HG02642 (cell line): Measurements from ENCODE around the gene RPS6KA6.
A peak's percentile ranks its signal among the peaks of the same experiment; 100 is the strongest.

Experiments used
- ATAC-seq: cut with Tn5 transposase; IDR thresholded peaks from one replicate; pipeline ENCODE4 v1.9.1; 2021; ENCODE audit warnings: mild to moderate bottlenecking; ENCODE audit not compliant: unreplicated experiment, poor library complexity

RPS6KA6 gene

GRCh38 chrX:84187533-84188319, at the start of gene RPS6KA6:
Gene RPS6KA6, minus strand, starts transcription at chrX:84188199. Its CDS starts 300 bp downstream, at chrX:84187899.
- ATAC-seq, result peak; percentile 42

- ATAC-seq, result no peak
These were observed 36.7 kb upstream of the RPS6KA6 start for GRCh38 chrX:84224741-84225140.

GRCh38 chrX:84223261-84223660, 35.3 kb upstream of the RPS6KA6 start:
- no peak for ATAC-seq

- ATAC-seq, result no peak
These were observed 33.2 kb upstream of the RPS6KA6 start for GRCh38 chrX:84221181-84221580.

GRCh38 chrX:84219551-84219950, 31.6 kb upstream of the RPS6KA6 start:
- ATAC-seq, result no peak

- no peak for ATAC-seq
These were observed 30.7 kb upstream of the RPS6KA6 start for GRCh38 chrX:84218726-84219125.

GRCh38 chrX:84216881-84217280, 28.9 kb upstream of the RPS6KA6 start:
- no peak for ATAC-seq

GRCh38 chrX:84216406-84216805, 28.4 kb upstream of the RPS6KA6 start:
- no peak for ATAC-seq

- ATAC-seq, result no peak
These were observed 17.3 kb upstream of the RPS6KA6 start for GRCh38 chrX:84205276-84205675.

- ATAC-seq, result no peak
These were observed 11.7 kb upstream of the RPS6KA6 start for GRCh38 chrX:84199688-84200087.

GRCh38 chrX:84197550-84197949, 9.6 kb upstream of the RPS6KA6 start:
- ATAC-seq, result no peak

GRCh38 chrX:84192006-84192405, 4.0 kb upstream of the RPS6KA6 start:
- ATAC-seq, result no peak

- no peak for ATAC-seq
These were observed 1.1 kb upstream of the RPS6KA6 start for GRCh38 chrX:84189125-84189524.

GRCh38 chrX:84188320-84188834, 378 bp upstream of the RPS6KA6 start:
- peak; percentile 39 for ATAC-seq

GRCh38 chrX:84186603-84187532, 1.1 kb downstream of the RPS6KA6 start:
- peak; percentile 7 for ATAC-seq

- ATAC-seq, result no peak
These were observed 5.5 kb downstream of the RPS6KA6 start for GRCh38 chrX:84182516-84182915.

- ATAC-seq, result no peak
These were observed 12.0 kb downstream of the RPS6KA6 start for GRCh38 chrX:84175958-84176357.

- no peak for ATAC-seq
These were observed 12.7 kb downstream of the RPS6KA6 start for GRCh38 chrX:84175274-84175673.

GRCh38 chrX:84174348-84174747, 13.7 kb downstream of the RPS6KA6 start:
- no peak for ATAC-seq

GRCh38 chrX:84170931-84171330, 17.1 kb downstream of the RPS6KA6 start:
- ATAC-seq, result no peak

GRCh38 chrX:84168574-84168973, 19.4 kb downstream of the RPS6KA6 start:
- ATAC-seq, result no peak
